H1 (cell line): ENCODE results near the gene BACE2. TPM values are rescaled to one million over a fixed set of nuclear protein-coding genes. Genes with fewer than 3 reads are reported as not detected.

Experiments used
- BACH1 ChIP-seq: IDR thresholded peaks from 2 replicates; pipeline ENCODE4 v1.6.1; 2012; ENCODE audit warnings: low read length, improper control_type of control experiment
- HDAC2 ChIP-seq, 2 experiments: fragments of 300-600 bp in 1 of 2; sonication (generic) in 1 of 2; IDR thresholded peaks; 2 replicates each; pipeline ENCODE4 v1.6.1; 2011 to 2012; ENCODE audit warnings: low read depth in 2 of 2, low read length in 2 of 2, mild to moderate bottlenecking in 2 of 2, moderate library complexity in 2 of 2, borderline replicate concordance in 1 of 2, inconsistent platforms in 1 of 2
- JUND ChIP-seq: IDR thresholded peaks from 2 replicates; pipeline ENCODE4 v1.6.1; 2011; ENCODE audit warnings: mild to moderate bottlenecking, improper control_type of control experiment, low read length
- RNF2 ChIP-seq: fragments of 200-900, 300-1000 bp; sonication (generic); IDR thresholded peaks from 2 replicates; pipeline ENCODE4 v1.7.1; 2016; ENCODE audit warnings: borderline replicate concordance, low read depth, mild to moderate bottlenecking, antibody characterized with exemption, low read length; ENCODE audit not compliant: poor library complexity, severe bottlenecking; ENCODE audit errors: missing control alignments
- TCF12 ChIP-seq: IDR thresholded peaks from 2 replicates; pipeline ENCODE4 v1.6.1; 2011; ENCODE audit warnings: low read depth, mild to moderate bottlenecking, low read length
- polyA plus RNA-seq, 7 experiments: library from polyadenylated mRNA; depleted of rRNA in 3 of 7; stranded (reverse) in 5 of 7; unstranded in 2 of 7; fragments of >200 nt in 5 of 7; fragments of 200-250 nt in 2 of 7; gene quantifications; 1 replicate in 5 of 7; 2 replicates in 1 of 7; 4 replicates in 1 of 7; pipeline versions ENCODE4 v1.2.1 to v1.2.3, GENCODE V29; 2011 to 2013; ENCODE audit warnings: missing spikeins in 2 of 7, mixed read lengths in 2 of 7
- total RNA-seq: library from RNA; stranded (reverse); fragmentation: NEBNext Ultra II Directional; extraction: Animal tissue kit (Norgen Biotek cat#: 25700); gene quantifications from 2 replicates; pipeline ENCODE4 v1.2.1, GENCODE V29; 2021

BACE2 gene
- total and polyA plus RNA-seq, 2 of the 8 experiments (the other 6 are each of a cell fraction or from before 2014, with no cell fraction given) = 8.1 to 10.9 TPM

- TF ChIP-seq HDAC2 (IDR thresholded peaks at IDR 0.05; ENCODE audit: borderline replicate concordance in 1 of 2, low read depth in 2 of 2, low read length in 2 of 2) = no peak
- no peak for TF ChIP-seq BACH1
- TF ChIP-seq JUND = no peak
- TF ChIP-seq TCF12 = no peak
- TF ChIP-seq RNF2 = no peak
Observed at GRCh38 chr21:41290106-41290799, 122.3 kb downstream of the BACE2 start (continued).
